Peyer's patch (tissue), 4 donors: ENCODE data around the gene CDK8.

Experiments used
- CTCF ChIP-seq, 6 experiments: fragments of 450-650 bp in 4 of 6; fragments of 200-600 bp in 2 of 6; sonication (generic) in 1 of 6; IDR thresholded peaks; one replicate each; pipeline ENCODE4 v1.5.1; 2017 to 2019; ENCODE audit warnings: antibody characterized with exemption in 6 of 6, mild to moderate bottlenecking in 3 of 6, moderate library complexity in 1 of 6
- POLR2A ChIP-seq, 2 donors: fragments of 450-650 bp; IDR thresholded peaks; one replicate each; pipeline ENCODE4 v1.5.1; 2017; ENCODE audit warnings: antibody characterized with exemption in 2 of 2, mild to moderate bottlenecking in 2 of 2, moderate library complexity in 2 of 2

GRCh38 chr13:26229080-26229615, 24.8 kb upstream of the CDK8 start:
- TF ChIP-seq CTCF (IDR thresholded peaks at IDR 0.05) (no peak), POLR2A (IDR thresholded peaks at IDR 0.05) (no peak)
